Stimulated activated CD8-positive, alpha-beta memory T cell treated with anti-CD3 and anti-CD28 coated beads, Interleukin-12 subunit alpha, Interleukin-12 subunit beta, amount 100 ng/mL, for 4 hours (primary cell): ENCODE results near the gene ZC3H8.
"Not testable (repeated sequence)": the region's sequence is repeated elsewhere in the genome, so short reads cannot be mapped to it uniquely, and the experiment has no call there.

Source experiments
- DNase-seq: peaks from one replicate; pipeline ENCODE4 v3.0.0-alpha.2; 2020; ENCODE audit warnings: low read depth

The ZC3H8 gene

DNA sequence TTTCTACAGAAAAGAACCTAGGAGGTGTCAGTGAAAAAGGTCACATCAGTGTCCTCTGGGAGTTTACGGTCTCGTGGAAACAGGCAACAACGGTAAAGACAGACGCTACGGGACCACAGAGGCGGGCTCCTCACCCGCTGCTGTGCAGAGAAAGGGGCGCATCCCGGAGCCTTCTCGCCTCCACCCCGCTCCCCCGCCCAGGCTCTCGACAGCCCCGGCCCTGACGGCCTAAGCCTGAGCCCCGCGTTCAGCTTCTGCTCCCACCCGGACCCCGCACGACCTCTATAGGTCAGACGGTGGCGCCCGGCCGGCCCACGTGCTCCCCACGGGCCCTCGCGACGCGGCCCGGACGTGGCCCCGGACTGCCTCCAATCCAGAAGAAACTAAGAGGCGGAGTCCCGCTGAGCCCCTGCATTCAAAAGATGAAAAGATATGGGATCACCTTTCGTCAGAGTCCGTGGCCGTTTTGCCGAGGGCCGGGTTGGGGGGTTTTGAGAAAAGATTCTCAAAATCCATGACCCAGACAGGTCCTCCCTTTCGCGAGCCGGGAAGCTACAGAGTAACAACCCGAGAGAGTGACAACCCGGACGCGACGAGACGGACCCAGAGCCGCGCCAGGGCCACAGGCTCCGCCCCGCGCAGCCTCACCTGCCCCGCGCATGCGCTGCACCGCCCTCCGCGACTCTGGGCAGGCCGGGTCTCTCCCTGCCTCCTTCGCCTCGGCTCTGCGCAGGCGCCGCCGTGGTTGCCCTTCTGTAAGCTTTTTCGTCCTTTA is at the start of gene ZC3H8:
TSS of gene ZC3H8 (minus strand) at position 577 of the 775 bp plus-strand sequence. CDS start at position 516, 61 bp downstream.
- DNase-seq = peak; percentile 96

DNA sequence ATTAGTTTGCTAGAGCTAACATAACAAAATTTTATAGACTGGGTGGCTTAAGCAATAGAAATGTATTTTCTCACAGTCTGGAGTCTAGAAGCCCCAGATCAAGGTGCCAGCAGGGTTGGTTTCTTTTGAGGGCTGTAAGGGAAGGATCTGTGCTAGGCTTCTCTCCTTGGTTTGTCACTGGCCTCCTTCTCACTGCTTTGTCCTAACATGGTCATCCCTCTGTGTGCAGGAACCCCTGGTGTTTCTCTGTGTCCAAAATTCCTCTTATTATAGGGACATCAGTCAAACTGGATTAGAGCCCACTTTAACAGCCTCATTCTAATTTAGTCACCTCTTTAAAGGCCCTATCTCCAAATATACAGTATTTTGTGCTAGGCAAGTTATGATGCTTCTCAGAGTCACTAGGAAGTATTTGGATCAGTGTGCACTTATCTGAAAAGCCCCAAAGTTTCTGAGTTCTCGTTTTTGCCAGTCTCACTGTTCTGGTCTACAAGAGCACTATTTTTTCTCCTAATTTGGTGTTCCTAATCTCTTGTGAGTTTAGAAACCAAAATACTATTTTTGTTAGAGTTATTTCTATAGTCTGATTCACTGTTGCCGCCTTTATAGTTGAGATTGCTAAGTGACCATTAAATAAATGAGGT is 49.6 kb upstream of the ZC3H8 start:
- no peak for DNase-seq

DNA sequence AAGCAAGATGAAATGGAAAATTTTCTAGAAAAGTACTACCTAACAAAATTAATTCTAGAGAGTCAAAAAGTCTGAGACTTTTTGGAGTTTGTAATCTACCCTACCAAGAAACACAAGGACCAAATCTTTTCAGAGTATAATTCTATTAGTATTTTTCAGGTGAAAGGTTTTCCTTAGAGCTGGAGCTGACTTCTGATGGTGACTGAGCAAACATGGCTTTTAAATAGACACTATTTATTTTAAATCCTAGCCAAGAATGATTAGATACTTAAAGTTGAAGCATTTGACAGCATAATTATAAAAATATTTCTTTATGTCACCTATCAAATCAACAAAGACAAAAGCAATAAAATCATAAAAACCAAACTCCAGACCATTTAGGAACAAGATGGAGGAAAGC is 47.1 kb upstream of the ZC3H8 start:
- DNase-seq = no peak

DNA sequence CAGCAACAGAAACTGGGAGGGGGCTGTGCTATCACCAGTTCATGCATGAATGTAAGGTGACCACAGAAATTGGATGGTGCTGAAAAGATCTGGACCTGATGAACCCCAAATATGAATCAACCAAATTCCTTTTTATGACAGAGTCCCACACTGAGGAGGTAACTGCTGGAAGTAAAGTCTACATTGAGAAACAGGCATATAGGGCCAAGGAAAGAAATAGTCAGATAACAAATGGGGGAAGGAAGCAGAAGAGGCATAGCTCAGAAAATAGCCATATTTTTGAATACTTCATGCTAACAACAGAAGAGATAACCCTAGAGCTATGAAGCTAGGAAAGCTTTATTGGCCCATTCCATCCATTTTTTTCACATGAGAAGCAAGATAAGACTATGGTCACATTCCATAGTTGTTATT is 46.3 kb upstream of the ZC3H8 start:
- DNase-seq = no peak

DNA sequence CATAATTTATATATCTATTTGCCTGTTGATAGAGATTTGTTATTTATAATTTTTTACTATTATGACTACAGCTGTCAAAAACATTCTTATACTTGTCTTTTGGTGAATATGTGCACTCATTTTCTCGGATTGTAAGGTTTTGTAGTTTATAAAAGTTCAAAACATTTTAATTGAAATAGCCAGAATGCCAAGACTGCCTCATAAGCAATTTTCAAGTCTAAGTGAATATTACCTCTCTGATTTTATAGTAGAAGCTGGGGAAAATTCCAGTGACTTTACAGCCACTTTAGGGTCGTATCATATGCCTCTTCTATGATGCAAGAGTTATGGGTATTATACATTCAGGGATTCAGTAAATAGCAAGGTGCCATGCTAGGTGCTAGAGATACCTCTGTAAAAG is 41.6 kb upstream of the ZC3H8 start:
- DNase-seq = no peak

DNA sequence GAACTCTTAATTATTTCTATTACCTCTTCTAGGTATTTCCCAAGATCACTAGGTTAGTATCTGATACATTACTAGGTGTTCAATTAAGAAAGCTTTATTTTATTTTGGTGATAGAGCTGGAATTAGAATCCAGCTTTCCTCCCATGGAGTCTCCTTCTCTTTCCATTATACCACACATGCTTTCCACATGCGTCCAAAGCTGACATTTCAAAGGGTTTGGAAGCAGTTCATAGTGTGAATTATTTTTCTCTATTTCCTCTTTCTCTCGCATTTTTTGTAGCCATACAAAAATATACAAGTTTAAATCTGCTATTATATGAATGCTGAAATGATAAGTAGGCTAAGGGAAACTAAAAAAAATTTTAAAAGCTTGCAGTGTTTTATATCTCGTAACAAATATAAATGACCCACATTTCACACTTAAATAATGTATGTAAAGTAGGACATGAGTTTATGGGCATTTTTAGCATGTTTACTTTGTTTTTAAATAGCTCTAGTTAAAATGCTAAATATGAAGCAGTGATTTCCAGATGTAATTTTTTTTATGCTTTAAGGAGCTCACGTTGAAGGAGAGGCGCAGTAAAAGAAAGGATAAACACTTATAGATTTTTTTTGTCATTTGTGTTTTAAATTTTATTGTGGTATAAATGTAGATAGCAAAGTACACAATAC is 40.7 kb upstream of the ZC3H8 start:
- no peak for DNase-seq

DNA sequence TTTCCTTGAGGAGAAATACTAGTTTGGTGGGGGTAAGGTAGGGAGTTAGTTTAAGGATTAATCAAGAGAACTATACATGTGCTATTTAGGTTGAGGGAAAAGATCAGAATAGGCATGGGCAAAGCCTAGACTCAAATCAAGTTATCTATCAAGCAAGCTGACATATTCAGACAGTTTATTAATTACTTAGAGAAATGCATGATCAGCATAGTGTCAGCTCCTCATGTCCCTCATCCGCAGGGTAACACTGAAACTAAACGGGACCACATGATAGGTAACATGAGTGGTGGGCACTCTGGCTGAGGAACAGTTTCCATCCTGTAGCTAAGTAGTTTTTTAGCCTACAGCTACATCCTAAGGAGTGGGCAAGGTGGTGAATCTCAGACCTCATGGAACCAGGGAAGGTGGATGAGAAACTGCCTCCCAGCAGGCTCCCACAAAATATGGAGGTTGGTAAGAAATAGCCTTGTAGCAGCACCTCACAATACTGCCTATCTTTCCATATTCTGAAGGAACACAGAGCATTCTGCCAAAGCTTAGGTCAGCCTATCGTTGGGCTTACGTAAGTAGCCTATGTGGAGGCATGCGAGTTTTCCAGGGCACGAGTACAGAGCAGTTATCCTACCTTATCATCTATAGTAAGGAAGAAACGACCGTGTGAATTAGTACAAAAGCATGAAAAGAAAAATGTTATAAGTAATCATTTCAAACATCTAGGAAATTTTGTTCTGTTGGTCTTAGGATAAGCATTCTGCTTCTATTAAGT is 39.0 kb upstream of the ZC3H8 start:
- DNase-seq = no peak

DNA sequence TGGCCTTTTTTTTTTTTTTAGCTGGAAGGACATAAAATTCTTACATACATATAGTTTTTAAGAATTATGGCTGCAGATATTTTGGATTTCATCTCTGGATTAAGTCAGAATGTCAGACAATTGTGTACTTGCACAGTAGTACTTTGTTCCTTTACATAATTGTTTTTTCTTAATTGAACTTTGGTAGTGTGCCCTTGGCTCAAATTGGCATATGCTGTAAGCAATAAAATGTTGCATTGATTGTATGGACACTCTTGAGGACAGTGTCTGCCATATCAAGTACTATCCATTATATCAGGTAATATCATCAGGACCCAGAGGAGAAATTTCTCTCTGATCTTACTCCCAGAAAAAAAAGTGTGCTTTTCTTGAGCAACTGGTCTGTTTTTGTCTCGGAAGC is 35.8 kb upstream of the ZC3H8 start:
- no peak for DNase-seq

DNA sequence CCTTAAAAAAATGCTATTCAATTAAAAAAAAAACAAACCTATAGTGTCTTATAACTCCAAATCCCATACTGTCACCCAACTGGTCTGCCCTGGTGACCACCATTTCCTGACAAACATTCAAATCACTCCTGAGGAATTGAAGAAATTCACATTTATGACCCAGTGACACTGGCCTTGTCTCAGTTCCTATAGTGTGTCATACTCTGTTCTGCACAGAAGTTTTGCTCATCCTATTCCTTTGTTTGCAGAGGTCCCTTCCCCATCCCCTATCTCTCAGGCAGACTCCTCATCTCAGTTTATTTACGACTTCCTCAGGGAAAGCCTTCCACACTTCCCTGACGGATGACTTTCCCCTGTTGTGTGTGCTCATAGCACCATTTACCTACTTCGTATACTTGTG is 35.2 kb upstream of the ZC3H8 start:
- DNase-seq = no peak

DNA sequence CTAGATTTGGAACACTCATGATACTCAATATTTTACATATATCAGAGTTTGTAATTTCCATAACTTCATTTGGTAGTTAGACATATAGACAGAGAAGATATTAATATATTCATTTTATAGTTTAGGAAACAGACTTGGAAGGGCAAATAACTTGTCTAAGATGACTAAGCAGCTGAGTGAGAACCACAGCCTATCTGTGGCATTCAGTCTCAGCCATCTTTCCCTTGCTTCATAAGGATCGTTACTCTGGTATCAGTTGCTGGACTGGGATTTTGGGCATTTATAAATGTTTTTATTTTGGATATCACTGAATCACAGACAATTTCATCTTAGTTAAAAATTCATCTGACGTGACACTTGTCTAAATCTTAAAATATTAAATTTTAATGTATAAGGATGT is 28.7 kb upstream of the ZC3H8 start:
- DNase-seq = not testable (repeated sequence)

DNA sequence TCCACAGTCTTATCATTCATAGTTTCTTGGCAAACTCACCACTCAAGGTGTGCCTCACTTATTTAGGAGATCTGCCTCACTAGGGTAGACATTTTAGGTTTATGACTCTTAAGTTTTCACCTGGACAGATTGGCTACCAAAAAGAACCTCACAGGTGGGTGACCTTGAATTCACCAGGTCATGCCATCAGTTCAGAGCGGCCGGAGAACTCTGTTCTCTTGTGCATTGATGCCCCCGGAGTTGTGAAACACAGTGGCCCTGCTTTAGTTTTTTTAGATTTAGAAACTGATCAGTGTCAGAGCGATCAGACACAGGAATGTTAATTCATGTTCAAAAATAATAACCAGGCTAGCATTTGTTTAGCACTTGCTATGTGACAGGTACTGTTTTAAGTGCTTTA is 27.2 kb upstream of the ZC3H8 start:
- not testable (repeated sequence) for DNase-seq

DNA sequence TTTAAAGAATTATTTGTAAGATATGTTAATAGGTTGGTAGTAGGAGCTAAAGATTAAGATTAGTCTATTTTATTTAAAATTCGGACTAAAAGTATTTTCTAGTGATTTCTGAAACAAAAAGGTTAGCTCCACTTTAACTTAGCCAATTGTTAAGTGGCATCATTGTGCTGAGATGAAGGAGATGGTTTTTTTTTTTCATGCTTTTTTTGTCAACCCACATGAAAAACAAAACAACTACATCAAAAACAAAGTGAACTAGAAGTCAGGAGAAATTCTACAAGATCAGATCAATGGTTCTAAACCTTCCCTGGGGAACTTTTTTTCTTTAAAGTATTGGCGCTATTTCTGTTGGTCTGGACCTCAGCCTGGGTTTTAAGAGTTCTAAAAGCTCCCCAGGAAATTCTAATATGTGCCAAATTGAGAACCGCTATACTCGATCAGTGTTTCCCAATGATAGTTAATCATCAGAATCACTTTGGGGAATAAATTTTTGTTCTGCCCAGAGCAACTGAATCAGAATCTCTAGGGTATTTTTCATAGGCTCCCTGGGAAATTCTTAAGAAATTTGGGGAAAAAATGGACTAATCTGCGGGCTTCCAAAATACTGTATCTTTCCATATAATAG is 22.9 kb upstream of the ZC3H8 start:
- no peak for DNase-seq

DNA sequence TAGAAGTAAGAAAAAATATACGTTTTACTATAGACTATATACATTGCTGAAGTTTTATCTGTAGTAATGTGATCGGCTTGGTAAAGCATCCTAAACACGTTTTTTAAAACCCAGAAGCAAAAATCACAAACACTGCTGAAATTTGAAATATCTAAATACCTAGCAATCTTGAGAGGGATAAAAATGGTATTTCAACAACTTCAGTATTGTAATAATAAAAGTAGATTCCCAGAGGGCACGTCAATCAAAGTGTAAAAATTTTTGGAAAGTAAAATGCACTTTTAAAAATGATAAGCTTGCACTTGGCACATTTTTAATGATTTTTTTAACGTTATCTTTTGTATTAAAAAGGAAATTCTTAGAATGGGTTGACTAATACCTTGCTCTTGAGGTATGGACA is 22.1 kb upstream of the ZC3H8 start:
- no peak for DNase-seq

DNA sequence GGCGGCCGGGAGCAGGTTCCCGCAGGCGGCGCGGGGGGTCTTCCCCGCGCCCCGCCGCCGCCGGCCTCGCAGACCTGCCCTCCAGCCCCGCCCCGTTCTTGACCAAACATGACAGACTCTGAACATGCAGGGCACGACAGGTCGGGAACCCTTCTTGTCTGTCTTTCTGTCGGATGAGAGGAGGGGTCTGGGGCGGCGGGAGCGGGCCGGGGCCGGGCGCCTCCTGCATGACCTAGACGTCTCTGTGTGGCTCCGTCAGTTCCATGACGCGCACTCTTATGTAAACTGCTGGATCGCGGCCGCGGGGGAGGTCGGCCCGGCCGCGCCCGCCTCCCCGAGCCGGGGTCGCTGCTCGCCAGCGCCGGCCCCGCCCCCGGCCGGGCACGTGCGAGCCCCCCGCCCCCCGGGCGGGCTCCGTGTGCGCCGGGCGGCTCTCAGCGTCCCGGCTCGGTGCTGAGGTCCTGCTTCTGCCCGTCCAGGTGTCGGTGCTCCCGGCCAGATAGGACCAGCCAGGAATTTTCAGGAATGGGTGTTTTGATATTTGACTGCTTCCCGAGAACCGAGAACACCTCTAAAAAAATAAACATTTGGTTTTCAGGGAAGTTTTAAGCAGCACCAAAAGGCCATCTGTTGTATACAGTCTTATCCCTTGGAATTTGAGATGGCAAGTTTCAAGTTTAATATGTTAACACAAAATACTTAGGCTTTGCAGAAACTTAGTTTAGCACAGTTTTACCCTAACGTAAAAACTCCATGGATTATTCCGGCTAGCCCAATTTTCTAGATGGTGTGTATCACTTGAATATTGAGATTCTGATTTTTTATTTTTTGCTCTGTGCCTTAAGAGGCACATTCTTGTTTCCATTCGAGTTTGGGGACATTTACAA is 21.3 kb upstream of the ZC3H8 start:
- DNase-seq = peak; percentile 71

DNA sequence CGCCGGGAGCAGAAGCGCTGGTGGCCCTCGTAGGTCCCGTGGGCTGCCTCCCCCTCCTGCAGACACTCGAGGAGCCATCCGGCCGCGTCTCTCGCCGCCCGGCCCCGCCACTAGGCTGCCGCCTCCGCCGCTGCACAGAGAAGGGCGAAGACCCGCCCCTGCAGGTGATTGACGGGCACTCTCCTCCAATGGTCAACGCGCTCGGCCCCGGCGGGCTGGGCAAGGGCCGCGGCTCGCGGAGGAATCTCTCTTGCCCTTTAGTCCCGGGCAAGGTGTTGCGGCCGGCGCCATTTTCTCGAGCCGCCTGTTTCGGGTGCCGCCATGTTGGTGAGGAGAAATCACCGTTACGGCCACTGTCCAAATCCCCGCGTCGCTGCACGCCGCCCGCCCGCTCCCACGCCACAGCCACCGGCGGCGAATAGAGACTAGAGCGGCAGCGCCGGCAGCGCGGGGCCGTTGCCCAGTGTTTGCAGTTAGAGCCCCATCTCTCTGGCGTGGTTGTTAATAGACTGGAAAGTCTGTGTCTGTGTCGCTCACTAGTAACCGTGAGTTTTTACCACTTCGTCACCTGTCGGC is 20.6 kb upstream of the ZC3H8 start, which contains the start of gene ZC3H6:
TSS of gene ZC3H6 (plus strand) at position 287 of the 576 bp plus-strand sequence. CDS start 398 bp downstream, outside the sequence.
- DNase-seq = peak; percentile 99

DNA sequence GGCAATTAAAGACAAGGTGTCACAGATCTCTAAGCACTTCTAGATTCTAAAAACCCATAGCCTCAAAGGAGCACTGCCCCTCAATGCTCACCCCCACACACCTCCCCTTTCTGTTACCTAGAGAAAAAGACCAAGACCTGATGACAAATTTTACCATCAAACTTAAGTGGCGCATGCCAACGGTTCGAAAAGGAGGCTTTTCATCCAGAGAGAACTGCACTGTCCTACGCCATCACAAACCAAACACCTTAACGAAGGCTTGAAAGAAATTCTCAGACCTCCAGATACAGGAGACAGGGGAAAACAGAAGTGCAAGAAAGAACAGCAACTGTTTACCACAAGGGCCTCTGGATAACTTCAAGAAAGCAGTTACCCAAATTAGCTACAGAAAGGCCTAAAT is 18.5 kb upstream of the ZC3H8 start:
- DNase-seq = no peak

DNA sequence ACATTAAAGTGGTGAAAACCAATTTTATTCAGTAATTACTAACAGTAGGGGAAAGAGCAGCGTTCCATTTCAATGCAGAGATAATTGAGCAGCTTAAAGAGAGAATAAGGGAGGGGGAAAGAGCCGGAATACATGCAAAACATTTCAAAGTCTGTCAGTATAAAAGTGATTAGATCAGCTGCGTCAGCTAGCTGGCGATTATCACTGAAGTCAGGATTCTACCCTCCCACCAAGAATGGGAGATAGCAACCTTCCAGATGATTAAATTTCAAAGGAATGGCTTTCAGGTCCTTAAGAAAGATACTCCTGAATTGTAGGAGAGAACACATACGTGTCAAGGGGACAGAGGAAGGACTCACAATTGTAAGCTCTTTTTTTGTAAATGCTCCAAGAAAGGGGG is 17.8 kb upstream of the ZC3H8 start:
- no peak for DNase-seq

DNA sequence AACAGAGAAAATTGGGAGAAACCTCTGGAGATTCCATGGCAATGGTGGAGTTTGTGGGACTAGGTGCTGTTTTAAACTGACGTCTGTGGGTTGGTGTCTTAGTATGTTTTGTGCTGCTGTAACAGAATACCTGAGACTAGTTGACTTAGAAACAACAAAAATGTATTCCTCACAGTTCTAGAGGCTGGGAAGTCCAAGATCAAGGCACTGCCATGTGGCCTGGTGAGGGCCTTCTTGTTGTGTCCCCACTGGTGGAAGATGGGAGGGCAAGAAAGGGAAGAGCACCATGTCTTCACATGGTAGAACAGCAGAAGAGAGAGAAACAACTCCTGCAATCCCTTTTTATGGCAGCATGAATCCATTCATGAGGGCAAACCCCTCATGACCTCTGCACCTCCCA is 13.7 kb upstream of the ZC3H8 start:
- no peak for DNase-seq

DNA sequence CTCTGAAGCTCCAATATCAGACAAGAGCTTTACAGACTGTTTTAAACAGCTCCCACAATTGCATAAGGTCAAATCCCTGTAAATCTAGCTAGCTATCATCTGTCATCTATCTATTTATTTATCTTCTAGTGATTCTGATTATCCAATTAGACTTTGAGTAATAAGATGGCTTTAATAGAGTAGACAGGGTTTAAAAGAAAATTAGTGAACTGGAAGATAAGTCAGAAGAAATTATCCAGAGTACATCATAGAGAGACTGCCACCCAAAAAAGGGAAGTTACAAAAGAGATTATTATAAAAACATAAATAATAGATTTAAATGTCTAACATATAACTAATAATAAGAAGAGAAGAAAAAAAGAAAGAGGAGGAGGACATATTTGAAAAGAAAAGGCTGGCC is 8.0 kb upstream of the ZC3H8 start:
- DNase-seq = no peak

DNA sequence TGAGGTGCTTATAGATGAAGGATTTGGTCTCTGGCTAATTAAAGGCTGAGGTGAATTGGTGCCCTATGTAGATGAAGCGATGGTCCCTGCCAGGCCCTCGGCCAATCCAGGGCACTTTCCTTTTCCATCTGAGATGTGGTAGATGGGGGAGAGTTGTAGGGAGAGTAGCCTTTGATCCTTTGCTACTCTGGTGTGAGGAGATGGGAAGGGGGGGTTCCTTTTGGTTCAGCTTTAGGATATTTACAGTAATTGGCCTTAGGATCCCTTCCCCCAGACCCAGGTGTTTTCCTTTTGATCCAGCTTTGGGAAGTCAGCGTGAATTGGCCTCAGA is 5.4 kb upstream of the ZC3H8 start:
- no peak for DNase-seq
